MCF 10A (cell line): ENCODE results near the gene TNF. TPM values are rescaled to one million over a fixed set of nuclear protein-coding genes. Genes with fewer than 3 reads are reported as not detected.

Experiments
- BruUV-seq: library from RNA; stranded (reverse); fragments of 400-500 nt; replicated peaks from 2 replicates; lab custom pipeline; 2021; lab: Mats Ljungman, UMichigan
- CTCF ChIA-PET: fragments of 300-600 bp; sonication (Branson Sonifier 250); formaldehyde crosslinking; extraction: SDS; loops from one replicate; lab custom pipeline; 2021; ENCODE audit warnings: antibody characterized with exemption, inconsistent platforms; lab: Yijun Ruan, JAX
- POLR2A ChIA-PET: fragments of 300-600, 350-650 bp; sonication (Branson Sonifier 250); formaldehyde crosslinking; extraction: SDS; loops from one replicate; lab custom pipeline; 2020; ENCODE audit warnings: antibody characterized with exemption, inconsistent platforms; lab: Yijun Ruan, JAX
- DNase-seq: peaks from one replicate; pipeline ENCODE4 v3.0.0-alpha.2; 2018; ENCODE audit not compliant: unreplicated experiment
- H3K27ac Mint-ChIP-seq: one replicate; pipeline ENCODE4 v1.8.0; 2022; ENCODE audit warnings: mild to moderate bottlenecking, low read depth, mixed read lengths; ENCODE audit not compliant: unreplicated experiment
- H3K27me3 Mint-ChIP-seq: one replicate; pipeline ENCODE4 v1.8.0; 2022; ENCODE audit warnings: mixed read lengths; ENCODE audit not compliant: insufficient read depth, unreplicated experiment
- H3K36me3 Mint-ChIP-seq: one replicate; pipeline ENCODE4 v1.8.0; 2022; ENCODE audit warnings: mild to moderate bottlenecking, moderate library complexity, mixed read lengths; ENCODE audit not compliant: insufficient read depth, unreplicated experiment
- H3K4me1 Mint-ChIP-seq: one replicate; pipeline ENCODE4 v1.8.0; 2022; ENCODE audit warnings: mixed read lengths; ENCODE audit not compliant: insufficient read depth, unreplicated experiment
- H3K4me3 Mint-ChIP-seq: one replicate; pipeline ENCODE4 v1.8.0; 2022; ENCODE audit warnings: mild to moderate bottlenecking, moderate library complexity, mixed read lengths; ENCODE audit not compliant: unreplicated experiment
- H3K9me3 Mint-ChIP-seq: one replicate; pipeline ENCODE4 v1.8.0; 2022; ENCODE audit warnings: mixed read lengths; ENCODE audit not compliant: unreplicated experiment
- CTCF ChIP-seq: fragments of 200-600 bp; IDR thresholded peaks from one replicate; pipeline ENCODE4 v1.8.0; 2022; ENCODE audit warnings: antibody characterized with exemption, mild to moderate bottlenecking; ENCODE audit not compliant: unreplicated experiment
- intact Hi-C: fragments of 100-400 bp; cut with micrococcal nuclease; formaldehyde crosslinking; loops from 2 replicates; pipeline ENCODE4 v1.14.1; 2022
- total RNA-seq: library from RNA; stranded (reverse); gene quantifications from 2 replicates; pipeline ENCODE4 v1.2.3, GENCODE V29; 2022

Gene TNF
- total RNA-seq, 1 experiment from 2014 or later = not detected

- BruUV-seq = no TSS peak
- TF ChIP-seq CTCF = no peak
- Mint-ChIP-seq H3K4me3 (no peak overlapping the region), H3K27ac (no peak overlapping the region), H3K4me1 (peaks cover 10% of the 10 kb centered on the region), H3K9me3 (no peaks in the 10 kb centered on the region), H3K36me3 (peaks cover 7% of the 10 kb centered on the region), H3K27me3 (peaks cover 7% of the 10 kb centered on the region)
- intact Hi-C loops = no loop called here
- DNase-seq = no peak
- ChIA-PET POLR2A (interaction anchor here (1.1 to 1.7 kb wide), 3 partner anchors 30 to 38 kb away, joined by 3 to 10 read pairs (median 4); partner anchors contain the start of genes ATP6V1G2 and DDX39B), CTCF (interaction anchor here (0.9 to 18.9 kb wide), 3 partner anchors 18 to 48 kb away, joined by 3 to 215 read pairs (median 4); partner anchors contain the start of gene NCR3)
These were observed 3.7 kb downstream of the TNF start for GRCh38 chr6:31579119-31579505.

GRCh38 chr6:31579546-31580437 is 4.4 kb downstream of the TNF start:
- intact Hi-C loops = loop anchor here (5.0 kb wide), 1 partner anchor 32 kb away; the partner anchor contains the start of genes ATP6V1G2 and NFKBIL1
- POLR2A ChIA-PET = interaction anchor here (0.6 to 1.7 kb wide), 3 partner anchors 30 to 599 kb away, joined by 4 to 10 read pairs (median 4); partner anchors contain the start of gene DDX39B
- no TSS peak for BruUV-seq
- Mint-ChIP-seq H3K36me3 (peaks cover 7% of the 10 kb centered on the region), H3K4me3 (no peak overlapping the region), H3K9me3 (no peaks in the 10 kb centered on the region), H3K27ac (no peak overlapping the region), H3K27me3 (peaks cover under 1% of the 10 kb centered on the region), H3K4me1 (peaks cover 10% of the 10 kb centered on the region)
- no peak for DNase-seq
- CTCF ChIA-PET = interaction anchor here (0.6 to 18.9 kb wide), 8 partner anchors 9 to 552 kb away, joined by 3 to 215 read pairs (median 4); partner anchors contain the start of genes NCR3 and NFKBIL1
- no peak for TF ChIP-seq CTCF

- no peak for DNase-seq
- H3K27ac Mint-ChIP-seq = no peak overlapping the region
- no peaks in the 10 kb centered on the region for H3K9me3 Mint-ChIP-seq
- ChIA-PET POLR2A (interaction anchor here (0.7 to 1.1 kb wide), 2 partner anchors 17 to 122 kb away, joined by 4 read pairs; no protein-coding TSS in a partner anchor), CTCF (interaction anchor here (0.6 to 18.9 kb wide), 8 partner anchors 10 to 551 kb away, joined by 3 to 215 read pairs (median 4); partner anchors contain the start of genes NCR3 and NFKBIL1)
- TF ChIP-seq CTCF = no peak
- intact Hi-C loops = loop anchor here (5.0 kb wide), 1 partner anchor 33 kb away; the partner anchor contains the start of genes ATP6V1G2 and NFKBIL1
- no peak overlapping the region for H3K4me3 Mint-ChIP-seq
- no peaks in the 10 kb centered on the region for H3K27me3 Mint-ChIP-seq
- BruUV-seq = no TSS peak
- peaks cover 7% of the 10 kb centered on the region for H3K36me3 Mint-ChIP-seq
- peaks cover 10% of the 10 kb centered on the region for H3K4me1 Mint-ChIP-seq
These were observed 5.0 kb downstream of the TNF start for GRCh38 chr6:31580438-31580740.
